ENCODE data around the gene ZNF441. TPM values are rescaled to one million over a fixed set of nuclear protein-coding genes. Genes with fewer than 3 reads are reported as not detected.

The ZNF441 gene
- total RNA-seq, result 5.6 and 6.8 TPM in 2 replicates

DNA sequence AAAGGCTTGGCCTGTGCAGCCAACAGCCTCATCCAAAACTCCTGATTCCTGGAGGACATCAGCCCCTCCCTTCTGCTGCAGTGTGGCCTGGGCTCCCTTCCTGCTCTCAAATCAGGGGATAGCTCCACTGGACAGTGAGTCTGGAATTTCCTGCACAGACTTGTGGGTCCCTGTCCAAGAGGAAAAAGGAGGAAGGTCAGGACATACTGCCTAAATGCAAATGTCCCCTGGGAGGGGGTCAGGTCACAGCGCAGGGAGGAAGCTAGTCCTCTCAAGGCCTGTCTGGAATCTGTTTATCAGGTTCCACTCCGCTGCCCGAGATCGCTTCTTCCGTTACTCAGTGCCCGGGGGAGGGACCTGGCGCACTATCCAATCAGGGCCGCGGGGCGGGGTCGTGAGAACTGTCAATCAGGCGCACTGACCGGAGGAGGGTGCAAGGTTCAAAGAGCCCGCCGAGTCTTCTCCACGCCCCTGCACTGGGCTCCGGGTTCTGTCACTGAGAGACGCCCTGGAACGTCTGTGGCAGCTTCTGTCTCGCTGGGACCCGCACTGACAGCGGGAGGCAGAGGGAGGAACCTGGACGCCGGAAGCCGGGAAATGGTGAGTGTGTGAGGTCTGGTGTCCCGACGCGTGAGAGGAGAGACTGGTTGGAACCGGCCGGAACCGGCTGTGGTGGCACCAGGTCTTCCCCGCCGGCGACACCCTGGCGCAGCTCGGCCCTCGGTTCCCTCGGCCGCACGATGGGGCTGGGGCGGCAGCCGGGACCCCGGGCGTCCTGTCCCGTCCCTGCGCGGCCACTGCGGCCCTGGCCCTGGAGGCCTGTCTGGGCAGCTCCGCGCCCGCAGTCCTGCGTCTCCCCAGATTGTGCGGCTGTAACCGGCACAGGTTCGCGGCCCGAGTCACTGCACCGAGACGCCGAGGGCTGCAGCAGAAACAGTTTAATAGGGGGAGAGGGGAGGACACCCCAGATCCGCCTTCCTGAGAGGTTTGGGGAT lies at the start of gene ZNF441:
Gene ZNF441, plus strand, starts transcription at position 404 of the 995 bp plus-strand sequence. Its CDS starts 194 bp downstream, at position 598.
- TF ChIP-seq, protein P1, sequence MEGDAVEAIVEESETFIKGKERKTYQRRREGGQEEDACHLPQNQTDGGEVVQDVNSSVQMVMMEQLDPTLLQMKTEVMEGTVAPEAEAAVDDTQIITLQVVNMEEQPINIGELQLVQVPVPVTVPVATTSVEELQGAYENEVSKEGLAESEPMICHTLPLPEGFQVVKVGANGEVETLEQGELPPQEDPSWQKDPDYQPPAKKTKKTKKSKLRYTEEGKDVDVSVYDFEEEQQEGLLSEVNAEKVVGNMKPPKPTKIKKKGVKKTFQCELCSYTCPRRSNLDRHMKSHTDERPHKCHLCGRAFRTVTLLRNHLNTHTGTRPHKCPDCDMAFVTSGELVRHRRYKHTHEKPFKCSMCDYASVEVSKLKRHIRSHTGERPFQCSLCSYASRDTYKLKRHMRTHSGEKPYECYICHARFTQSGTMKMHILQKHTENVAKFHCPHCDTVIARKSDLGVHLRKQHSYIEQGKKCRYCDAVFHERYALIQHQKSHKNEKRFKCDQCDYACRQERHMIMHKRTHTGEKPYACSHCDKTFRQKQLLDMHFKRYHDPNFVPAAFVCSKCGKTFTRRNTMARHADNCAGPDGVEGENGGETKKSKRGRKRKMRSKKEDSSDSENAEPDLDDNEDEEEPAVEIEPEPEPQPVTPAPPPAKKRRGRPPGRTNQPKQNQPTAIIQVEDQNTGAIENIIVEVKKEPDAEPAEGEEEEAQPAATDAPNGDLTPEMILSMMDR (IDR thresholded peaks at IDR 0.05; ENCODE audit: insufficient read depth, low read depth, low read length), result no peak
- DNase-seq (ENCODE audit: low read depth), result peak; percentile 93
- H3K4me3 ChIP-seq (ENCODE audit: low read depth, low read length), result peak within 1 kb of the TSS; percentile 86

DNA sequence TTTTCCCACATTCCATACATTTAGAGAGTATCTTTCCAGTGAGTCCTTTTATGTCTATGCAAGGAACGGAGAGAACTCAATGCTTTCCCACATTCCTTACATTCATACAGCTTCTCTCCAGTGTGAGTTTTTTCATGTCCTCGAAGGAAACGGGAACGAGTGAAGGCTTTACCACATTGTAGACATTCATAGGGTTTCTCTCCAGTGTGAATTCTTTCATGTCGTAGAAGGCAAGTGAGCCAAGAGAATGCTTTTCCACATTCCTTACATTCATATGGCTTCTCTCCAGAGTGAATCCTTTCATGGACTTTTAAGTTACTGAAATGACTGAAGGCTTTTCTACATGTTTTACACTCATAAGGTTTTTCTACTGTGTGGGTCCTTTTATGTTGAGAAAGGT lies 45.1 kb upstream of the ZNF441 start:
- DNase-seq (ENCODE audit: low read depth), result no peak
- no peak overlapping the region for H3K4me3 ChIP-seq (ENCODE audit: low read depth, low read length)
- TF ChIP-seq, protein P1 (IDR thresholded peaks at IDR 0.05; ENCODE audit: insufficient read depth, low read depth, low read length), result no peak

DNA sequence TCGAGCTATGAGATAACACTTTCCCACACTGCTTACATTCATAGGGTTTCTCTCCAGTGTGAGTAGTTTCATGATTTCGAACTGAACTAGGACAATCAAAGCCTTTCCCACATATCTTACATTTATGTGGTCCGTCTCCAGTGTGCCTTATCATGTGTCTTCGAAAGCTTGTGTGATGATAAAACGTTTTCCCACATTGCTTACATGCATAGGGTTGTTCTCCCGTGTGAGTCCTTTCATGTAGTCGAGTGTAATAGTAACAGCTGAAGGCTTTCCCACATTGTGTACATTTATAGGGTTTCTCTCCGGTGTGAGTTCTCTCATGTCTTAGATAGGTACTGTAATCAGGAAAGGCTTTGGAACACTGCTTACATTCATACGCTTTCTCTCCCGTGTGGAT lies 44.4 kb upstream of the ZNF441 start:
- no peak overlapping the region for H3K4me3 ChIP-seq (ENCODE audit: low read depth, low read length)
- DNase-seq (ENCODE audit: low read depth), result no peak
- TF ChIP-seq, protein P1 (IDR thresholded peaks at IDR 0.05; ENCODE audit: insufficient read depth, low read depth, low read length), result no peak

DNA sequence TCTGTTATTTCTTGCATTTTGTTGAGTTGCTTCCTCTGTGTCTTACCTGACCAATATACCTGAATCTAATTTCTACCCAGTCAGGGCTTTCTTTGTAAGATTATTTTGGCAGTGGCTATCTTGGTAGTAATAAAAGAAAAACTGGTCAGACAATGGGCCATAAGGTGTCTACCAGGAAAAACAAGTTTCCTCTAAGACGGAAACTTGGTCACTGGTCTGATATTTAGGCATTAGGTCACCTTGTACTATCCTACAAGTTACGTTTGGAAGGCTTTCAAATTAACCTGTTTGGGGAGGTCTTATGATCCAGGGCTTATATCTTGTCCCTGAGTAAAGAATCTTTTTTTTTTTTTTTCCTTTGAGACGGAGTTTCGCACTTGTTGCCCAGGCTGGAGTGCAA lies 37.2 kb upstream of the ZNF441 start:
- TF ChIP-seq, protein P1 (IDR thresholded peaks at IDR 0.05; ENCODE audit: insufficient read depth, low read depth, low read length), result no peak
- no peak for DNase-seq (ENCODE audit: low read depth)
- H3K4me3 ChIP-seq (ENCODE audit: low read depth, low read length), result no peak overlapping the region

DNA sequence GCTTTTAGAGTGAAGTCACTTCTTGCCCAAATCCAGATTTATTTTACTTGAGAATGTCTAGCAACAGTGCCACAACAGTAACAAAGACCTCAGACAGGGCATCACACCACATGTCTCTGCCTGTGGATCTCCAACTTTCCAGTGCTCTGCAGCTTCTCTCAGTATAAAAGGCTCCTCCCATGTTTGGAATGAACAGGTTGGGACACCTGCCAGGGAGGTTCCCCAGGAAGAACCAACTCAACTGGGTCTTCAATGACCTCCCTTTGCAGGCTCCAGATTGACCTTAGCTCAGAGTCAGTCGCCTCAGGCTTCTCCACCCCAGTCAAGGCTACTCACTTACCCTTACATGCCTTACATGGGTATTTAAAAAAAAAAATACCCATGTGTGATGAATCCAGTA lies 31.4 kb upstream of the ZNF441 start:
- no peak for DNase-seq (ENCODE audit: low read depth)
- no peak overlapping the region for H3K4me3 ChIP-seq (ENCODE audit: low read depth, low read length)
- TF ChIP-seq, protein P1 (IDR thresholded peaks at IDR 0.05; ENCODE audit: insufficient read depth, low read depth, low read length), result no peak

DNA sequence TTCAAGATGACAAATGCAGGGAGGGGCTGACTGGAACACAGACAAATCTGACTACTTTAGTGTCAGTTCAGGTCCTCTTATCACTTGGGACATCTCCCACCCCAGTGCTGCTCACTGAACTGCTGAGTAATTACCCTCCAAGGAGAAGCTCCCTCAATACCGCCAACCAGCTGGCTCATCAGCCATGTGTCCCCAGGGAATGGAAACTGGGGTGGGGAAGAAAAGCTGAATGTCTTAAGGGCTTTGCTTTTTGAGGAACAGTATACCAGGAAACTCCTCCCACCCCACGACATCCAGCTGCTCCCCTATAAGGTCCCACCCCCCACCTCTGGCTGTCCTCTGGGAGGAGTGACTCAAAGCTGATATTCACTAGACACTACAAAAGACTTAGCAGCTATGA lies 30.1 kb upstream of the ZNF441 start:
- peak; percentile 46 for DNase-seq (ENCODE audit: low read depth)
- TF ChIP-seq, protein P1 (IDR thresholded peaks at IDR 0.05; ENCODE audit: insufficient read depth, low read depth, low read length), result no peak
- H3K4me3 ChIP-seq (ENCODE audit: low read depth, low read length), result no peak overlapping the region

Measured in fibroblast of villous mesenchyme (primary cell).